Panc1 (cell line): ENCODE results near the gene ZCCHC17. TPM values are rescaled to one million over a fixed set of nuclear protein-coding genes. Genes with fewer than 3 reads are reported as not detected.

Source experiments
- ATAC-seq: fragments of 200-7000 bp; cut with Tn5 transposase; 2 replicates; pipeline ENCODE4 v1.9.1; 2020; ENCODE audit warnings: mild to moderate bottlenecking, moderate library complexity
- BruUV-seq: library from RNA; stranded (reverse); fragments of 400-500 nt; replicated peaks from 2 replicates; lab custom pipeline; 2021; lab: Mats Ljungman, UMichigan
- CTCF ChIA-PET: fragments of 300-600 bp; sonication (Branson Sonifier 250); formaldehyde crosslinking; loops from one replicate; lab custom pipeline; 2022; ENCODE audit warnings: antibody characterized with exemption; lab: Charles Lee
- POLR2A ChIA-PET: fragments of 300-600 bp; sonication (Branson Sonifier 250); formaldehyde crosslinking; loops from one replicate; lab custom pipeline; 2022; ENCODE audit warnings: antibody characterized with exemption; lab: Charles Lee
- DNase-seq: peaks from one replicate; pipeline ENCODE4 v3.0.0-alpha.2; 2010; ENCODE audit warnings: low read depth, low spot score
- H3K27ac ChIP-seq: 2 replicates; pipeline ENCODE4 v1.5.1; 2011; ENCODE audit warnings: mild to moderate bottlenecking, low read length, inconsistent platforms
- H3K27me3 ChIP-seq: fragments of 200-500 bp; sonication (Bioruptor generic); 2 replicates; pipeline ENCODE4 v1.6.0; 2014; ENCODE audit warnings: low read length, inconsistent platforms; ENCODE audit not compliant: control insufficient read depth, insufficient read depth
- H3K36me3 ChIP-seq: fragments of 200-500 bp; sonication (Bioruptor generic); 2 replicates; pipeline ENCODE4 v1.5.1; 2014; ENCODE audit warnings: inconsistent platforms, mild to moderate bottlenecking, low read length, moderate library complexity; ENCODE audit not compliant: control insufficient read depth, insufficient read depth
- H3K4me1 ChIP-seq: 2 replicates; pipeline ENCODE4 v1.5.1; 2011; ENCODE audit warnings: inconsistent platforms, mild to moderate bottlenecking, low read length, moderate library complexity; ENCODE audit not compliant: control insufficient read depth, insufficient read depth
- H3K4me3 ChIP-seq, 2 experiments: 2 replicates each; pipeline ENCODE4 v1.5.1; 2011 to 2012; ENCODE audit warnings: low read depth in 2 of 2, low read length in 2 of 2, mild to moderate bottlenecking in 2 of 2, inconsistent platforms in 1 of 2, moderate library complexity in 1 of 2
- H3K9me3 ChIP-seq: fragments of 200-500 bp; sonication (Bioruptor generic); 2 replicates; pipeline ENCODE4 v1.5.1; 2014; ENCODE audit warnings: low read depth, mild to moderate bottlenecking, inconsistent platforms, low read length, moderate library complexity; ENCODE audit not compliant: control insufficient read depth, insufficient read depth
- POLR2AphosphoS5 ChIP-seq: IDR thresholded peaks from 2 replicates; pipeline ENCODE4 v1.6.1; 2012; ENCODE audit warnings: mild to moderate bottlenecking, low read depth, low read length, moderate library complexity
- SIN3A ChIP-seq: IDR thresholded peaks from 2 replicates; pipeline ENCODE4 v1.6.1; 2012; ENCODE audit warnings: low read depth, mild to moderate bottlenecking, low read length, moderate library complexity, borderline replicate concordance; ENCODE audit not compliant: insufficient read depth
- TCF7L2 ChIP-seq: IDR thresholded peaks from 2 replicates; pipeline ENCODE4 v1.6.1; 2011; ENCODE audit warnings: mild to moderate bottlenecking, low read depth, low read length, inconsistent platforms
- in situ Hi-C: cut with HindIII; loops from 2 replicates; pipeline ENCODE4 v1.10.0; 2016; ENCODE audit warnings: low sequenced_read_pairs, low pct_unique_long_range_greater_than_20kb
- intact Hi-C: fragments of 100-400 bp; cut with micrococcal nuclease; formaldehyde crosslinking; loops from one replicate; pipeline ENCODE4 v1.10.0; 2022; ENCODE audit not compliant: unreplicated experiment
- total RNA-seq: library from RNA; stranded (reverse); gene quantifications from one replicate; pipeline ENCODE4 v1.2.1, GENCODE V29; 2021; ENCODE audit not compliant: unreplicated experiment
- TF ChIP-seq, protein P1 (sequence below): fragments of 450-650 bp; IDR thresholded peaks from 2 replicates; pipeline ENCODE4 v1.5.1; 2017; ENCODE audit warnings: mild to moderate bottlenecking
- TF ChIP-seq, protein P2 (sequence below), 2 experiments: IDR thresholded peaks; 2 replicates each; pipeline ENCODE4 v1.6.1; 2011 to 2012; ENCODE audit warnings: low read depth in 2 of 2, control low read depth in 1 of 2, low read length in 1 of 2, mild to moderate bottlenecking in 1 of 2, moderate library complexity in 1 of 2; ENCODE audit not compliant: insufficient read depth in 1 of 2

ZCCHC17 gene
- total RNA-seq, 1 experiment from 2014 or later: 30.6 TPM

DNA sequence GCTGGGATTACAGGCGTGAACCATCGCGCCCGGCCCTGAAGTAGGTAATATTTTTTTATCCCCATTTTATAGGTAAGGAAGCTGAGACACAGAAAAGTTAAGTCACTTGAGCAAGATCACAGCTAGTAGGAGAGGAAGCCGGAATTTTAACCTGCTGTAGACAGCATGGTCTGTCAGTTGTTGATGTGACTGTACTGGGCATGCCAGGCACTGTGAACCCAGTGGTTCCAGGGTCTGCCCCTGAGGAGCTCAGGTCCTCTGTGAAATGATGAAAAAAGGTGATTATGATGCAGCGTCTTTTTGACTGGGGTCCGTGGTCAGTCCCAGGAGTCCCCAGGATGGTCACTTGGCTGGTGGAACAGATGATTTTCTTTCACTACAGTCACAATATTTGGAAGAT is 92.8 kb downstream of the ZCCHC17 start:
- BruUV-seq: no TSS peak
- TF ChIP-seq TCF7L2 (no peak), SIN3A (no peak)
- no peak overlapping the region for H3K4me3 ChIP-seq
- intact Hi-C loops: no loop called here
- H3K27me3 ChIP-seq: no peaks in the 10 kb centered on the region
- ChIA-PET CTCF (interaction anchor here (0.5 kb wide), 1 partner anchor 230 kb away, joined by 4 read pairs; no protein-coding TSS in a partner anchor), POLR2A (no interaction called here)
- DNase-seq (no peak), ATAC-seq (no peak)
- in situ Hi-C loops: no loop called here
- H3K27ac ChIP-seq: no peak overlapping the region
- no peaks in the 10 kb centered on the region for H3K36me3 ChIP-seq
- H3K9me3 ChIP-seq: no peaks in the 10 kb centered on the region
- peaks cover 4% of the 10 kb centered on the region; the same call in 1 of the 2 replicates for H3K4me1 ChIP-seq

DNA sequence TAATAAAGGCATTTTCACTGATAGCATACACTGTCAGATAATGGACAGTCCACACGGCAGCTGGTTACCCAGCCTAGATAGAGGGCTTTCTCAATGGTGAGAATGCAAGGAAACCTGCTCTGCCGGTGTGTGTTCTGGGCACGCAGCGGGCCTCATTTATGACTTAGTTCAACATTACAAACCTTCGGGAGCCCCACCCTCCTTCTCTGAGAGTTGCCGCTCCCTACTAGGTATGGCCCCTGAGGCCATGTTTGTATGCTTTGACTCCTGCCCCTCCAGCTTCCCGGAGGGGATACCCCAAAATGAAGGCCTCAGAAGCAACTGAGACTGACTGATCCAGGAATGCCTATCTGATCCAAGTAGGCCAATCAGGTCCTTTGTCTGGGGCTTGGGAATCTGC is 93.2 kb downstream of the ZCCHC17 start:
- Histone ChIP-seq H3K36me3 (no peaks in the 10 kb centered on the region), H3K27me3 (no peaks in the 10 kb centered on the region), H3K9me3 (no peaks in the 10 kb centered on the region), H3K27ac (no peak overlapping the region), H3K4me3 (no peak overlapping the region), H3K4me1 (peaks cover 4% of the 10 kb centered on the region; the same call in 1 of the 2 replicates)
- DNase-seq (no peak), ATAC-seq (no peak)
- no TSS peak for BruUV-seq
- intact Hi-C loops: no loop called here
- POLR2A ChIA-PET: no interaction called here
- TF ChIP-seq TCF7L2 (no peak), SIN3A (no peak), POLR2AphosphoS5 (no peak)
- TF ChIP-seq, protein P1, sequence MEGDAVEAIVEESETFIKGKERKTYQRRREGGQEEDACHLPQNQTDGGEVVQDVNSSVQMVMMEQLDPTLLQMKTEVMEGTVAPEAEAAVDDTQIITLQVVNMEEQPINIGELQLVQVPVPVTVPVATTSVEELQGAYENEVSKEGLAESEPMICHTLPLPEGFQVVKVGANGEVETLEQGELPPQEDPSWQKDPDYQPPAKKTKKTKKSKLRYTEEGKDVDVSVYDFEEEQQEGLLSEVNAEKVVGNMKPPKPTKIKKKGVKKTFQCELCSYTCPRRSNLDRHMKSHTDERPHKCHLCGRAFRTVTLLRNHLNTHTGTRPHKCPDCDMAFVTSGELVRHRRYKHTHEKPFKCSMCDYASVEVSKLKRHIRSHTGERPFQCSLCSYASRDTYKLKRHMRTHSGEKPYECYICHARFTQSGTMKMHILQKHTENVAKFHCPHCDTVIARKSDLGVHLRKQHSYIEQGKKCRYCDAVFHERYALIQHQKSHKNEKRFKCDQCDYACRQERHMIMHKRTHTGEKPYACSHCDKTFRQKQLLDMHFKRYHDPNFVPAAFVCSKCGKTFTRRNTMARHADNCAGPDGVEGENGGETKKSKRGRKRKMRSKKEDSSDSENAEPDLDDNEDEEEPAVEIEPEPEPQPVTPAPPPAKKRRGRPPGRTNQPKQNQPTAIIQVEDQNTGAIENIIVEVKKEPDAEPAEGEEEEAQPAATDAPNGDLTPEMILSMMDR: no peak
- TF ChIP-seq, protein P2, sequence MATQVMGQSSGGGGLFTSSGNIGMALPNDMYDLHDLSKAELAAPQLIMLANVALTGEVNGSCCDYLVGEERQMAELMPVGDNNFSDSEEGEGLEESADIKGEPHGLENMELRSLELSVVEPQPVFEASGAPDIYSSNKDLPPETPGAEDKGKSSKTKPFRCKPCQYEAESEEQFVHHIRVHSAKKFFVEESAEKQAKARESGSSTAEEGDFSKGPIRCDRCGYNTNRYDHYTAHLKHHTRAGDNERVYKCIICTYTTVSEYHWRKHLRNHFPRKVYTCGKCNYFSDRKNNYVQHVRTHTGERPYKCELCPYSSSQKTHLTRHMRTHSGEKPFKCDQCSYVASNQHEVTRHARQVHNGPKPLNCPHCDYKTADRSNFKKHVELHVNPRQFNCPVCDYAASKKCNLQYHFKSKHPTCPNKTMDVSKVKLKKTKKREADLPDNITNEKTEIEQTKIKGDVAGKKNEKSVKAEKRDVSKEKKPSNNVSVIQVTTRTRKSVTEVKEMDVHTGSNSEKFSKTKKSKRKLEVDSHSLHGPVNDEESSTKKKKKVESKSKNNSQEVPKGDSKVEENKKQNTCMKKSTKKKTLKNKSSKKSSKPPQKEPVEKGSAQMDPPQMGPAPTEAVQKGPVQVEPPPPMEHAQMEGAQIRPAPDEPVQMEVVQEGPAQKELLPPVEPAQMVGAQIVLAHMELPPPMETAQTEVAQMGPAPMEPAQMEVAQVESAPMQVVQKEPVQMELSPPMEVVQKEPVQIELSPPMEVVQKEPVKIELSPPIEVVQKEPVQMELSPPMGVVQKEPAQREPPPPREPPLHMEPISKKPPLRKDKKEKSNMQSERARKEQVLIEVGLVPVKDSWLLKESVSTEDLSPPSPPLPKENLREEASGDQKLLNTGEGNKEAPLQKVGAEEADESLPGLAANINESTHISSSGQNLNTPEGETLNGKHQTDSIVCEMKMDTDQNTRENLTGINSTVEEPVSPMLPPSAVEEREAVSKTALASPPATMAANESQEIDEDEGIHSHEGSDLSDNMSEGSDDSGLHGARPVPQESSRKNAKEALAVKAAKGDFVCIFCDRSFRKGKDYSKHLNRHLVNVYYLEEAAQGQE (IDR thresholded peaks at IDR 0.05; ENCODE audit: insufficient read depth in 1 of 2, low read depth in 2 of 2, low read length in 1 of 2): no peak
- in situ Hi-C loops: no loop called here
- CTCF ChIA-PET: interaction anchor here (0.5 kb wide), 1 partner anchor 231 kb away, joined by 4 read pairs; no protein-coding TSS in a partner anchor

DNA sequence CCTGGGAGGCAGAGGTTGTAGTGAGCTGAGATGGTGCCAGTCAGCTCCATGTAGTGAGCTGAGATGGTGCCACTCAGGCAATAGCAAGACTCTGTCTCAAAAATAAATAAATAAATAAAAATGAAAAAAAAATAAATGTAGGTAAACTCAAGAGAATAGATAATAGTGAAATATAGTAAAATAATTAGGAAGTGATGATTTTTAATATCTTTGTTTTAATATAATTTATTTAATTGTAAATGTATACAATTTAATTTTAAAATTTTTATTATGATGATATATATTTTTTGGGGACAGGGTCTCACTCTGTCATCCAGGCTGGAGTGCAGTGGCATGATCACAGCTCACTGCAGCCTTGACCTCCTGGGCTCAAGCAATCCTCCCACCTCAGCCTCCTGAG is 96.6 kb downstream of the ZCCHC17 start:
- CTCF ChIA-PET: interaction anchor here (0.6 to 0.9 kb wide), 2 partner anchors 20 to 156 kb away, joined by 3 to 11 read pairs; no protein-coding TSS in a partner anchor
- intact Hi-C loops: no loop called here
- TF ChIP-seq POLR2AphosphoS5 (no peak), SIN3A (no peak)
- TF ChIP-seq, protein P1: no peak
- TF ChIP-seq, protein P2 (IDR thresholded peaks at IDR 0.05; ENCODE audit: insufficient read depth in 1 of 2, low read depth in 2 of 2, low read length in 1 of 2): no peak
- DNase-seq: no peak
- Histone ChIP-seq H3K4me1 (peaks cover 4% of the 10 kb centered on the region; the same call in 1 of the 2 replicates), H3K4me3 (no peak overlapping the region), H3K9me3 (no peaks in the 10 kb centered on the region), H3K36me3 (no peaks in the 10 kb centered on the region), H3K27ac (no peak overlapping the region), H3K27me3 (no peaks in the 10 kb centered on the region)
- no peak for ATAC-seq
- POLR2A ChIA-PET: no interaction called here
- in situ Hi-C loops: no loop called here
- BruUV-seq: no TSS peak
